Epithelial cell of proximal tubule (primary cell): Measurements from ENCODE around the gene EPHB1. TPM values are rescaled to one million over a fixed set of nuclear protein-coding genes. Genes with fewer than 3 reads are reported as not detected.

Source experiments
- DNase-seq: peaks from one replicate; pipeline ENCODE4 v3.0.0-alpha.2; 2011; ENCODE audit warnings: low read depth
- H3K4me3 ChIP-seq: 2 replicates; pipeline ENCODE4 v1.5.1; 2011; ENCODE audit warnings: low read depth, mild to moderate bottlenecking, low read length
- CTCF ChIP-seq: conservative IDR thresholded peaks from 2 replicates; pipeline ENCODE4 v1.5.1; 2012; ENCODE audit warnings: low read depth, mild to moderate bottlenecking, low read length
- total RNA-seq: library from RNA; depleted of rRNA; stranded (reverse); fragments of >200 nt; gene quantifications from 2 replicates; pipeline ENCODE4 v1.2.3, GENCODE V29; 2015

Gene EPHB1
- total RNA-seq, 1 donor from 2014 or later = 1.6 TPM

DNA sequence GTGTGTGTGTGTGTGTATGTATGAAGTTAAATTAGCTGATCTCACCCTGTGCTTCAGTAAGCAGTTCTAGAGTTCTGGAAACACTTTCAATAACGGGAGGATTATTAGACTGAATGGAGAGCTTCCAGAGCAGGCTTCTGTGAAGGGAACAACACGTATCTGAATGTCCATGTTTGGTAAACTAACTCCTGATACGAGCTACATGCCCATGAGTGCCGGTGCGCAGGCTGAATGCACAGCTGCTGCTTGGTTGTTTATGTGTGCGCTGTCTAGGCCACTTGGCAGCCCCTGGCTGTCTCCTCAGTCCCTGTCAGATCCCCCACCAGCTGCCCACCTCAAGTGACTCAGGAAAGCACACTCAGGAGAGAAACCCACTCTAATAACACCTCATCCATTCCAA is 137.0 kb downstream of the EPHB1 start:
- no peak overlapping the region for H3K4me3 ChIP-seq
- no peak for DNase-seq
- TF ChIP-seq CTCF = no peak

GRCh38 chr3:134933997-134934396 is 138.9 kb downstream of the EPHB1 start:
- DNase-seq = no peak
- H3K4me3 ChIP-seq = no peak overlapping the region
- TF ChIP-seq CTCF = no peak

GRCh38 chr3:134934933-134935332 is 139.9 kb downstream of the EPHB1 start:
- TF ChIP-seq CTCF = no peak
- no peak overlapping the region for H3K4me3 ChIP-seq
- DNase-seq = no peak

DNA sequence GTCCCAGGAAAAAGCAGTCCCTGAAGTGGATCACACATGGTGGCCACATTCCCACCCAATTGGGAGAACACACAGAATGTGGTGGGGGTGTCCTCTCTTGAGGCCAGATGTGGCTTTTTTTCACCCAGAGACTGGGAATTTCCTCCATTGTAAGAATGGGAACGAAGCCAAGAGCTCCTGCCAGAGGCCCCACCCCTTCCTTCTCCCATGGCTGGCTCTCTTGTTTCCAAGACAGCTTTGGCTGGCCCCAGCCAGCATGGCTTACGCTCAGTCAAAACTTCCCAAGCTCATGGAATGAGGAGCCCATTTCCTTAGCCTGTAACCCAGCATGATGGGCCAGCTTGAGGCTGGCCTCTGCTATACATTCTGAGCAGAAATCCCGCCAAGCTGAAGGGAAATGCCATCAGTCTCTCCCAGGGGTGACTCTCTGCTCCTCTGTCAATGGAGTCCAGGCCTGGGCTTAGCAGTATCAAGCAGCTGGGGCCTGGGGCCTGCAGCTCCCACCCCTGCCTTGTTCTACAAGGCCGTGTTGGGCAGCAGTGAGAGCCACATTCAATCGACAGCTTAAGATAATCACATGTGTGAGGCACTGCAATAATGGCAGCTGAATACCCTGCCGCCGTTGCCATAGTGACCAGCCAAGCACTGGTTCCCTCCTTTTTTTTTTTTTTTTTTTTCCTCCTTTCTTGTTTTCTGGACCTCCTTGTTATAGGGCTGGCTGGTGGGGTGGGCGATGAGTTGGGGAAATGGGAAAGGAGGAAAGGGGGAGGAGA is 142.4 kb downstream of the EPHB1 start:
- TF ChIP-seq CTCF = no peak
- H3K4me3 ChIP-seq = no peak overlapping the region
- no peak for DNase-seq

DNA sequence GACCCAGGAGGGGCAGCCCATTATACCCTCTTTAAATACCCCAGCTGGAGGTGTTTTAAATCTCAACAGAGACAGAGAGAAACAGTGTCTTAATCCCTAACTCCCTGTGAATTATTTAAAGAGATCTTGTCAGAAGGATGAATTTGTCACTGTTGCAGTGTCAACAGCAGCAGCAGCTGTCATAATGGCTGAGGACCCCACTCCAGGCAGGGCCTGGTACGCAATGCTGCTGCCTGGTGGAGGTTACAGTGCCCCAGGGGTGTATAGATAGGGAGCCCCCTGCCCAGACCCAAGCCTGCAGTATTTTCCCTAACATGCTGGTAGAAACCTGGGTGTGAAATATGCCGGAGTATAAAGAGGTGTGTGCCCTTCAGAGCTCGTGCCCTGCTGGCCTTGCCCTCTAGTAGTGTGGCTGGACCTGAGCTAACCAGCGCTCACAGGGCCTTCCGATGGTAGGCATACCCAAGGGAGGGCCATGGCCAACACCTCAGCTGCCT is 143.0 kb downstream of the EPHB1 start:
- DNase-seq = no peak
- H3K4me3 ChIP-seq = no peak overlapping the region
- no peak for TF ChIP-seq CTCF

GRCh38 chr3:134939978-134940377 is 144.9 kb downstream of the EPHB1 start:
- H3K4me3 ChIP-seq = no peak overlapping the region
- no peak for TF ChIP-seq CTCF
- DNase-seq = no peak

- H3K4me3 ChIP-seq = no peak overlapping the region
- no peak for DNase-seq
- TF ChIP-seq CTCF = no peak
Observed at GRCh38 chr3:134941820-134942219, 146.8 kb downstream of the EPHB1 start.
